Endodermal cell (in vitro differentiated cells): ENCODE data around the gene OR4C3. TPM values are rescaled to one million over a fixed set of nuclear protein-coding genes. Genes with fewer than 3 reads are reported as not detected.
"Not testable (repeated sequence)": the region's sequence is repeated elsewhere in the genome, so short reads cannot be mapped to it uniquely, and the experiment has no call there.

Source experiments
- DNase-seq: peaks from one replicate; pipeline ENCODE4 v3.0.0-alpha.2; 2017
- H3K27ac ChIP-seq: 2 replicates; pipeline ENCODE4 v1.5.1; 2013; ENCODE audit warnings: mild to moderate bottlenecking, low read depth, low read length, moderate library complexity
- H3K27me3 ChIP-seq: 2 replicates; pipeline ENCODE4 v1.6.1; 2013; ENCODE audit warnings: mild to moderate bottlenecking, low read length, moderate library complexity; ENCODE audit not compliant: insufficient read depth, control insufficient read depth, poor library complexity, severe bottlenecking
- H3K36me3 ChIP-seq: 2 replicates; pipeline ENCODE4 v1.7.0; 2013; ENCODE audit warnings: mild to moderate bottlenecking, low read length, moderate library complexity; ENCODE audit not compliant: control insufficient read depth, insufficient read depth
- H3K4me1 ChIP-seq: one replicate; pipeline ENCODE4 v1.7.0; 2013; ENCODE audit warnings: low read length; ENCODE audit not compliant: control insufficient read depth, insufficient read depth
- H3K4me3 ChIP-seq: 2 replicates; pipeline ENCODE4 v1.5.1; 2013; ENCODE audit warnings: mild to moderate bottlenecking, low read length, moderate library complexity
- H3K9ac ChIP-seq: 2 replicates; pipeline ENCODE4 v1.6.1; 2013; ENCODE audit warnings: mild to moderate bottlenecking, low read length, moderate library complexity; ENCODE audit not compliant: poor library complexity, severe bottlenecking; ENCODE audit errors: extremely low read depth
- H3K9me3 ChIP-seq: 2 replicates; pipeline ENCODE4 v1.6.1; 2013; ENCODE audit warnings: mild to moderate bottlenecking, low read length, moderate library complexity; ENCODE audit not compliant: control insufficient read depth
- H3K27ac Mint-ChIP-seq: 2 replicates; pipeline ENCODE4 v1.8.0; 2020; ENCODE audit warnings: mixed read lengths
- H3K27me3 Mint-ChIP-seq: 2 replicates; pipeline ENCODE4 v1.8.0; 2021; ENCODE audit warnings: mild to moderate bottlenecking, mixed read lengths; ENCODE audit not compliant: insufficient read depth
- H3K36me3 Mint-ChIP-seq: 2 replicates; pipeline ENCODE4 v1.8.0; 2020; ENCODE audit warnings: low read depth, mixed read lengths
- H3K4me1 Mint-ChIP-seq: 2 replicates; pipeline ENCODE4 v1.8.0; 2020; ENCODE audit warnings: mixed read lengths
- H3K4me3 Mint-ChIP-seq: 2 replicates; pipeline ENCODE4 v1.8.0; 2020; ENCODE audit warnings: mild to moderate bottlenecking, moderate library complexity, mixed read lengths
- H3K9me3 Mint-ChIP-seq: 2 replicates; pipeline ENCODE4 v1.8.0; 2020; ENCODE audit warnings: mild to moderate bottlenecking, mixed read lengths
- WGBS, 2 experiments: methylation state at CpG; one replicate each; pipeline versions ENCODE4 v1.1.5 to v1.1.7; 2013; ENCODE audit warnings: missing lambda C conversion rate in 2 of 2, mixed read lengths in 1 of 2; ENCODE audit not compliant: insufficient coverage in 1 of 2, insufficient read length in 1 of 2; 5-methylcytosine and 5-hydroxymethylcytosine counted together
- total RNA-seq, 2 donors: library from RNA; stranded (reverse); fragmentation: NEBNext Ultra II Directional in 1 of 2; extraction: Animal tissue kit (Norgen Biotek cat#: 25700) in 1 of 2; gene quantifications; 2 replicates in 1 of 2; 3 replicates in 1 of 2; pipeline ENCODE4 v1.2.1, GENCODE V29; 2021
- TF ChIP-seq, protein P1 (sequence below): fragments of 200-600 bp; sonication (generic); conservative IDR thresholded peaks from 2 replicates; pipeline ENCODE4 v1.5.0; 2021; ENCODE audit warnings: antibody characterized with exemption, mild to moderate bottlenecking

Gene OR4C3
- total RNA-seq, 2 donors from 2014 or later = not detected

DNA sequence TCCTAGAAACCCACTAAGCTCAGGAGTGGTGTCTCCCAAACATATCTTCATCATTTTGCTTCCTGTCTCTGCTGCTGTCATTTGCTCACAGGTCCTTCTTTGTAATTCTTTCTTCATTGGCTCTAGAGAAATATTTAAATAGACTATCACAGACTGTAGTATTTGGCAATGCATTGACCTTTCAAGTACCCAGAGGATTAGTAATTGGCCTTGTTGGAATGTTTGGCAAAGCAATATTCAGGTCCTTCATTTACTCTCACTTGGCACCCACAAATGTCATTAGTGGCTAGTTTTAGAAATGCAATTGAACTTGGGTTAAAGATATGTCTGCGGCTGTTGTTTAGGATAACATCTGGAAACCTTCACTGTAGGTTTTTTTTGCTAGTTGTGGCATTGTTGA is 30.0 kb downstream of the OR4C3 start:
- TF ChIP-seq, protein P1, sequence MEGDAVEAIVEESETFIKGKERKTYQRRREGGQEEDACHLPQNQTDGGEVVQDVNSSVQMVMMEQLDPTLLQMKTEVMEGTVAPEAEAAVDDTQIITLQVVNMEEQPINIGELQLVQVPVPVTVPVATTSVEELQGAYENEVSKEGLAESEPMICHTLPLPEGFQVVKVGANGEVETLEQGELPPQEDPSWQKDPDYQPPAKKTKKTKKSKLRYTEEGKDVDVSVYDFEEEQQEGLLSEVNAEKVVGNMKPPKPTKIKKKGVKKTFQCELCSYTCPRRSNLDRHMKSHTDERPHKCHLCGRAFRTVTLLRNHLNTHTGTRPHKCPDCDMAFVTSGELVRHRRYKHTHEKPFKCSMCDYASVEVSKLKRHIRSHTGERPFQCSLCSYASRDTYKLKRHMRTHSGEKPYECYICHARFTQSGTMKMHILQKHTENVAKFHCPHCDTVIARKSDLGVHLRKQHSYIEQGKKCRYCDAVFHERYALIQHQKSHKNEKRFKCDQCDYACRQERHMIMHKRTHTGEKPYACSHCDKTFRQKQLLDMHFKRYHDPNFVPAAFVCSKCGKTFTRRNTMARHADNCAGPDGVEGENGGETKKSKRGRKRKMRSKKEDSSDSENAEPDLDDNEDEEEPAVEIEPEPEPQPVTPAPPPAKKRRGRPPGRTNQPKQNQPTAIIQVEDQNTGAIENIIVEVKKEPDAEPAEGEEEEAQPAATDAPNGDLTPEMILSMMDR = no peak
- Histone ChIP-seq H3K4me1 (no peaks in the 10 kb centered on the region), H3K27me3 (no peaks in the 10 kb centered on the region), H3K9me3 (peaks cover 42% of the 10 kb centered on the region), H3K4me3 (no peak overlapping the region), H3K36me3 (no peaks in the 10 kb centered on the region), H3K9ac (no peak overlapping the region), H3K27ac (no peak overlapping the region)
- DNase-seq = no peak
- Mint-ChIP-seq H3K27ac (no peak overlapping the region), H3K4me1 (no peaks in the 10 kb centered on the region), H3K27me3 (no peaks in the 10 kb centered on the region), H3K9me3 (peaks cover 88% of the 10 kb centered on the region), H3K4me3 (no peak overlapping the region), H3K36me3 (no peaks in the 10 kb centered on the region)
- WGBS, 2 experiments = 80% methylated on average over 1 of the region's 1 CpG

DNA sequence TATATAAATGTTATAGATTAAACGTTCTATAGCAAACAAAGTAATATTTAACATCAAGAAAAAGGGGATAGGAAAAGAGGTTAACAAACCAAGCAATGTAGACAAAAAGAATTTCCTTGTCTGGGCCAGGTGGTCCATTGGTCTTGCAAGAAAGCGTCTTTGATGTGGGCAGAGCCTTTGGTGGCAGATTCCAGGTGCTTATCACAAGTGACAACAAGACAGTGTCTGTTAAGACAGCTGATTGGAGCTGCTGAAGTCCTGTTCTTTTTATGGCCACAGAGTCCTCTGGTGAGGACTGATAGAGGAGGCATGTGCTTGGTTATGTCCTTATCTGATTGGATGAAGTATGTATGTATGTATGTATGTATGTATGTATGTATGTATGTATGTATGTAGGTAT is 36.6 kb downstream of the OR4C3 start:
- H3K9me3 Mint-ChIP-seq = peaks cover 95% of the 10 kb centered on the region
- not testable (repeated sequence) for H3K36me3 Mint-ChIP-seq, DNase-seq, H3K4me1 ChIP-seq, H3K27ac Mint-ChIP-seq, H3K4me1 Mint-ChIP-seq, H3K27ac ChIP-seq, H3K27me3 ChIP-seq, H3K4me3 ChIP-seq, H3K36me3 ChIP-seq, H3K27me3 Mint-ChIP-seq, H3K9ac ChIP-seq, H3K4me3 Mint-ChIP-seq
- WGBS, 2 experiments = 38 to 43% methylated on average over 1 of the region's 2 CpGs
- H3K9me3 ChIP-seq = peaks cover 75% of the 10 kb centered on the region

DNA sequence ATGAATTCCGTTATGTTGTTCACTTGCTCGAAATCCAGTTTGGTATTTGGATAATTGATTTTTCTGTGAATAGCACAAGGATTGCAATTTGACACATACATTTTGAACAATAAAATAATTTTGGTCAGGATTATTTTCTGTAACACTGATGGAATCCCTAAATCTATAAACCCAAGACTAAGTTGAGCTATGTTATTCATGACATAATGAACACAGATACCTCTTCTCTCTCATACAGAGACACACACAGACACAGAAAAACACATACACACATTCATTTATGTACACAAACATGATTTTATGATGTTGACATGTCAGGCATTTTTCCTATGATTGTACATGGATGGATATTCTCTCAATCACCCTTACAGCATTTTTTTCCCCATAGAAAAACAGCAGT is 41.6 kb downstream of the OR4C3 start, which contains the start of gene OR4C5:
OR4C5 (minus strand) TSS at position 101 of the 400 bp plus-strand sequence; CDS start at position 101, 0 bp downstream.
- Mint-ChIP-seq H3K27me3 (no peaks in the 10 kb centered on the region), H3K27ac (no peak within 1 kb of the TSS), H3K4me1 (no peaks in the 10 kb centered on the region), H3K36me3 (no peaks in the 10 kb centered on the region), H3K9me3 (peaks cover 75% of the 10 kb centered on the region), H3K4me3 (no peak within 1 kb of the TSS)
- H3K9me3 ChIP-seq = peaks cover 59% of the 10 kb centered on the region
- 89% methylated on average over 2 of the region's 2 CpGs; no CpG with 5 or more reads in 1 of the 2 experiments for WGBS, 2 experiments
- no peak within 1 kb of the TSS for H3K4me3 ChIP-seq
- H3K27ac ChIP-seq = no peak within 1 kb of the TSS
- no peaks in the 10 kb centered on the region for H3K27me3 ChIP-seq
- H3K36me3 ChIP-seq = no peaks in the 10 kb centered on the region
- no peak for DNase-seq
- no peak within 1 kb of the TSS for H3K9ac ChIP-seq
- no peaks in the 10 kb centered on the region for H3K4me1 ChIP-seq
- TF ChIP-seq, protein P1 = no peak

Other genes starting within 250 kb of the OR4C3 start
- gene OR4B1, start 108.1 kb upstream of the OR4C3 start, total RNA-seq = not detected
- gene OR4X2, start 79.8 kb upstream of the OR4C3 start, total RNA-seq = not detected
- not detected for gene OR4X1, start 61.1 kb upstream of the OR4C3 start, total RNA-seq
- not detected for gene OR4S1, start 18.7 kb upstream of the OR4C3 start, total RNA-seq
- not detected for gene OR4C5, start 41.5 kb downstream of the OR4C3 start, total RNA-seq
- not detected for gene OR4A47, start 163.9 kb downstream of the OR4C3 start, total RNA-seq